ENCODE measurements around the gene TAF7.

TAF7 gene

GRCh38 chr5:141356133-141356532 is 35.5 kb upstream of the TAF7 start:
- TF ChIP-seq EZH2phosphoT487 (IDR thresholded peaks at IDR 0.05; ENCODE audit: low read depth), result no peak
- TF ChIP-seq, protein P1, sequence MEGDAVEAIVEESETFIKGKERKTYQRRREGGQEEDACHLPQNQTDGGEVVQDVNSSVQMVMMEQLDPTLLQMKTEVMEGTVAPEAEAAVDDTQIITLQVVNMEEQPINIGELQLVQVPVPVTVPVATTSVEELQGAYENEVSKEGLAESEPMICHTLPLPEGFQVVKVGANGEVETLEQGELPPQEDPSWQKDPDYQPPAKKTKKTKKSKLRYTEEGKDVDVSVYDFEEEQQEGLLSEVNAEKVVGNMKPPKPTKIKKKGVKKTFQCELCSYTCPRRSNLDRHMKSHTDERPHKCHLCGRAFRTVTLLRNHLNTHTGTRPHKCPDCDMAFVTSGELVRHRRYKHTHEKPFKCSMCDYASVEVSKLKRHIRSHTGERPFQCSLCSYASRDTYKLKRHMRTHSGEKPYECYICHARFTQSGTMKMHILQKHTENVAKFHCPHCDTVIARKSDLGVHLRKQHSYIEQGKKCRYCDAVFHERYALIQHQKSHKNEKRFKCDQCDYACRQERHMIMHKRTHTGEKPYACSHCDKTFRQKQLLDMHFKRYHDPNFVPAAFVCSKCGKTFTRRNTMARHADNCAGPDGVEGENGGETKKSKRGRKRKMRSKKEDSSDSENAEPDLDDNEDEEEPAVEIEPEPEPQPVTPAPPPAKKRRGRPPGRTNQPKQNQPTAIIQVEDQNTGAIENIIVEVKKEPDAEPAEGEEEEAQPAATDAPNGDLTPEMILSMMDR (IDR thresholded peaks at IDR 0.05; ENCODE audit: low read depth, low read length), result no peak
- no peaks in the 10 kb centered on the region for H3K36me3 ChIP-seq (replicated peaks; ENCODE audit: low read depth, low read length)

DNA sequence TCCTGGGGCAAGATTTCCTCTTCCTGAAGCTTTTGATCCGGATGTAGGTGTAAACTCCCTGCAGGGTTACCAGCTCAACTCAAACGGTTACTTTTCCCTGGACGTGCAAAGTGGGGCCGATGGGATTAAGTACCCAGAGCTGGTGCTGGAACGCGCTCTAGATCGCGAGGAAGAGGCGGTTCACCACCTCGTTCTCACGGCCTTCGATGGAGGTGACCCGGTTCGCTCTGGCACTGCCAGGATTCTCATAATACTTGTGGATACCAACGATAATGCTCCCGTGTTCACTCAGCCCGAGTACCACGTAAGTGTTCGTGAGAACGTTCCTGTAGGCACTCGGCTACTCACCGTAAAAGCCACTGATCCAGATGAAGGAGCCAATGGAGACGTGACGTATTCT is 35.1 kb upstream of the TAF7 start:
- Histone ChIP-seq H3K36me3 (replicated peaks; ENCODE audit: low read depth, low read length) (no peaks in the 10 kb centered on the region), H2AFZ (ENCODE audit: low read depth, low read length) (no peak overlapping the region), H3K27me3 (ENCODE audit: low read depth, low read length) (no peaks in the 10 kb centered on the region), H4K20me1 (ENCODE audit: insufficient read depth, low read length) (no peaks in the 10 kb centered on the region), H3K79me2 (ENCODE audit: low read length) (no peaks in the 10 kb centered on the region), H3K27ac (ENCODE audit: low read length) (no peak overlapping the region), H3K4me2 (ENCODE audit: low read length) (no peak overlapping the region), H3K9me3 (ENCODE audit: insufficient read depth, low read length) (no peaks in the 10 kb centered on the region), H3K9ac (ENCODE audit: low read length) (no peak overlapping the region), H3K4me3 (ENCODE audit: low read length) (no peak overlapping the region), H3K4me1 (ENCODE audit: low read length) (0 out of 2 replicates have a peak, but pooled peaks cover 3% of the 10 kb centered on the region)
- no peak for TF ChIP-seq EZH2phosphoT487 (IDR thresholded peaks at IDR 0.05; ENCODE audit: low read depth)
- TF ChIP-seq, protein P1 (IDR thresholded peaks at IDR 0.05; ENCODE audit: low read depth, low read length), result no peak

More at GRCh38 chr5:141356133-141356532, 35.5 kb upstream of the TAF7 start:
- Histone ChIP-seq H3K27ac (ENCODE audit: low read length) (no peak overlapping the region), H3K4me1 (ENCODE audit: low read length) (0 out of 2 replicates have a peak, but pooled peaks cover 3% of the 10 kb centered on the region), H4K20me1 (ENCODE audit: insufficient read depth, low read length) (no peaks in the 10 kb centered on the region), H3K79me2 (ENCODE audit: low read length) (no peaks in the 10 kb centered on the region), H3K27me3 (ENCODE audit: low read depth, low read length) (no peaks in the 10 kb centered on the region), H3K4me2 (ENCODE audit: low read length) (no peak overlapping the region), H3K9me3 (ENCODE audit: insufficient read depth, low read length) (no peaks in the 10 kb centered on the region), H2AFZ (ENCODE audit: low read depth, low read length) (no peak overlapping the region), H3K4me3 (ENCODE audit: low read length) (no peak overlapping the region), H3K9ac (ENCODE audit: low read length) (no peak overlapping the region)

- Histone ChIP-seq H3K9ac (ENCODE audit: low read length) (no peak within 1 kb of the TSS), H3K4me2 (ENCODE audit: low read length) (0 out of 2 replicates have a peak within 1 kb of the TSS, but pooled peaks have one; percentile 32), H3K27me3 (ENCODE audit: low read depth, low read length) (no peaks in the 10 kb centered on the region)
These were observed 34.4 kb upstream of the TAF7 start, which contains the start of gene PCDHGA4 for GRCh38 chr5:141354900-141355469. PCDHGA4 (plus strand) TSS chr5:141355021; CDS start chr5:141355108, 87 bp downstream.

DNA sequence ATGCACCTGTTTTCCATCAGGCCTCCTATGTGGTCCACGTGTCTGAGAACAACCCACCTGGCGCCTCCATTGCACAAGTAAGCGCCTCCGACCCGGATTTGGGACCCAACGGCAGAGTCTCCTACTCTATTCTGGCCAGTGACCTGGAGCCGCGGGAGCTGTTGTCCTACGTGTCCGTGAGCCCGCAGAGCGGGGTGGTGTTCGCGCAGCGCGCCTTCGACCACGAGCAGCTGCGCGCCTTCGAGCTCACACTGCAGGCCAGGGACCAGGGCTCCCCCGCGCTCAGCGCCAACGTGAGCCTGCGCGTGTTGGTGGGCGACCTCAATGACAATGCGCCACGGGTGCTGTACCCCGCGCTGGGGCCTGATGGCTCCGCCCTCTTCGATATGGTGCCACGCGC is 31.0 kb upstream of the TAF7 start:
- Histone ChIP-seq H3K79me2 (ENCODE audit: low read length) (no peaks in the 10 kb centered on the region), H3K4me2 (ENCODE audit: low read length) (no peak overlapping the region), H3K36me3 (replicated peaks; ENCODE audit: low read depth, low read length) (no peaks in the 10 kb centered on the region), H3K4me1 (ENCODE audit: low read length) (0 out of 2 replicates have a peak, but pooled peaks cover 3% of the 10 kb centered on the region), H3K27ac (ENCODE audit: low read length) (no peak overlapping the region), H4K20me1 (ENCODE audit: insufficient read depth, low read length) (no peaks in the 10 kb centered on the region), H2AFZ (ENCODE audit: low read depth, low read length) (no peak overlapping the region), H3K9me3 (ENCODE audit: insufficient read depth, low read length) (no peaks in the 10 kb centered on the region), H3K4me3 (ENCODE audit: low read length) (no peak overlapping the region), H3K27me3 (ENCODE audit: low read depth, low read length) (no peaks in the 10 kb centered on the region), H3K9ac (ENCODE audit: low read length) (no peak overlapping the region)
- TF ChIP-seq EZH2phosphoT487 (IDR thresholded peaks at IDR 0.05; ENCODE audit: low read depth), result no peak
- TF ChIP-seq, protein P1 (IDR thresholded peaks at IDR 0.05; ENCODE audit: low read depth, low read length), result no peak

More at GRCh38 chr5:141354900-141355469, 34.4 kb upstream of the TAF7 start, which contains the start of gene PCDHGA4:
- Histone ChIP-seq H2AFZ (ENCODE audit: low read depth, low read length) (no peak within 1 kb of the TSS), H3K4me3 (ENCODE audit: low read length) (no peak within 1 kb of the TSS), H3K4me1 (ENCODE audit: low read length) (0 out of 2 replicates have a peak, but pooled peaks cover 3% of the 10 kb centered on the region), H3K27ac (ENCODE audit: low read length) (no peak within 1 kb of the TSS), H3K79me2 (ENCODE audit: low read length) (no peaks in the 10 kb centered on the region), H4K20me1 (ENCODE audit: insufficient read depth, low read length) (no peaks in the 10 kb centered on the region), H3K36me3 (replicated peaks; ENCODE audit: low read depth, low read length) (no peaks in the 10 kb centered on the region), H3K9me3 (ENCODE audit: insufficient read depth, low read length) (no peaks in the 10 kb centered on the region)
- no peak for TF ChIP-seq EZH2phosphoT487 (IDR thresholded peaks at IDR 0.05; ENCODE audit: low read depth)
- TF ChIP-seq, protein P1 (IDR thresholded peaks at IDR 0.05; ENCODE audit: low read depth, low read length), result peak; percentile 50
